T1000 (cell line): ENCODE data around the gene DOCK4.

Experiments used
- DNase-seq: peaks from one replicate; lab custom pipeline; 2025; ENCODE audit warnings: mixed read lengths; lab: John Stamatoyannopoulos, UW

Gene DOCK4

DNA sequence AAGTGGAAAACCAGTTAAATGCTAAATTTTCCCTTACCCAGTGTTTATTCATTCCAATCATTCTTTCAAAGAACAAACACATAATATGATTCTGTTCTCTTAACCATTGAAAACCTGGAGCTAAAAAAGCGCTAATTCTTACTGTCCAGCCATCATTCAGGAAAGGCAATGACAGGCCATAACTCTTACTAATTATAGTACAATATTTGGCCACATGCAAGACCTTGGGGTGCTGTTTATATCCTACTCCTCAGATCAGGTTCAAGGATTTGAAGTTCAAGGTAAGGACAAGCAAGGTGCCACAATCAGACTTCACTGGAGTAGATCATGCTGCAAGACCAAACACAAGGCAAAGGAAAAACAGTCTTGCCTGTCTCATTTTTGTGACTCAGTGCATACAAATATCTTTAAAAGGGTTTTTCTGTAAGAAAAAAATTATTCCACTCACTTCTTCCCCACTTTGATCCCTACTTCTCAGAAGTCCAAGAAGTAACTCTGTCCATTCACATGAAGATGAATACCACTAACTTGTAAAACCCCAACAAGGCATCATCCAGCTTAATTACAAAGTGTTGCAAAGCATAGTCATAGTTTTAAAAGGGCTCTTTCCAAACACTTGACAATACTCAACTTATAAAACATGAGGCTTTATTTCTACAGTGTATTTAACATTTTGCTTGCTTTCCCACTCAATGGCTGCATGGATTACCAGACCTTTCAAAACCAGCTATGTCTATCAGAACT lies 153.0 kb downstream of the DOCK4 start:
- DNase-seq = no peak

- no peak for DNase-seq
Observed at GRCh38 chr7:112052498-112052897, 153.7 kb downstream of the DOCK4 start.

DNA sequence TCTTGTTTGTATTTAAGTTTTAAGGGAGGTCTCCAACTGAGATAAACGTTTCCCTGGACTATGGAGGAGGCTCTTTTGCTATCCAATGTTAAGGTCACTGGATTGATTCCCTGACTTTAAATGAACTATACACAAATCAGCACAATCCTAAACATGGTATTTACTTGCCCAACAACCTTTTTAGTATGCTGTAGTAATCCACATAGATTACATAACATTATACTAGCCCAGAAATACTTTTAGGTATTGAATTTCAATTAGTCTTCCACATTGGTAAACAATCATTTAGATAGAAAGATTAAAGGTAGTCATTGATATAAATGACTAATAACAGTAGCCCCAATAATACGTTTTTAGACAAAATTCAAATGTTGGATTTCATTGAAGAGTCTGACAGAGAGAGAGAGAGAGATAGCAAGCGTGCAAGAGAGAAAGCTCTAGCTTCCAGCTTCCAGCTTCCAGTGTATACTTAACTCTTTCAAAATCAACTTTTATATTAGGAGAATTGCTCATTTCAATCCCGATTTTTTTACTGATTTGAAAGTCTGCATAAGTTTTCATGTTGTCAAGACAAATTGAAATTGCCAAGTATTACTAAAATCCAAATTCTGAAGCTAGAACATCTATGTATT lies 155.8 kb downstream of the DOCK4 start:
- DNase-seq = no peak

- no peak for DNase-seq
Observed at GRCh38 chr7:112049555-112050249, 156.5 kb downstream of the DOCK4 start.

DNA sequence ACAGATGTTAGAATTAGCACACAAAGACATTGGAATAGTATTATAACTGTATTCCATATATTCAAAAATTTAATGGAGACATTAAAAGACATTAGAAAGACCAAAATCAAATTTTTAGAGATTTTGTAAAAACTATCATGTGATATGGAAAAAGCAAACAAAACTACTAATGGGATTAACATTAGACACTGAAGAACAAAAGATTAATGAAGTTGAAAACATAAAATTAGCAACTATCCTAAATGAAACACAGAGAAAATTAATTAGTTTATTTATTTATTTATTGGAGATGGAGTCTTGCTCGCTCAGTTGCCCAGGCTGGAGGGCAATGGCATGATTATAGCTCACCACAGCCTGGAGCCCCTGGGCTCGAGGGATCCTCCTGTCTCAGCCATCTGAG lies 158.8 kb downstream of the DOCK4 start:
- no peak for DNase-seq

DNA sequence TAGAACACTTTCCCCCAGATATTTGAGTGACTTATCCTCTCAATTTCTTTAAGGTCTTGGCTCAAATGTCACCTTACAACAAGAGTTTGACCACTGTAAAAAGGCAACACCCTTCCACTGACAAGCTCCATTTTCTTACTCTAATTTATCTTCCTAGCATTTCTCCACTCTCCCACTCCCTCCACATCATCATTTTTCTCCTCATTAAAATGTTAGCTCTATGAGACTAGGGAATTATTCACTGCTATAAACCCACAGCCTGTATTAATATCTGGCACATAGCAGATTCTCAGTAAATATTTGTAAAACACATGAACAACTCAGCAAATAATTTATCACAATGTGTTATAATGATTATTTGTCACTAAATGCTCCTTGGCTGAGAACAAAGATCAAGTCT lies 161.0 kb downstream of the DOCK4 start:
- DNase-seq = no peak

- no peak for DNase-seq
Observed at GRCh38 chr7:112042631-112043030, 163.6 kb downstream of the DOCK4 start.

DNA sequence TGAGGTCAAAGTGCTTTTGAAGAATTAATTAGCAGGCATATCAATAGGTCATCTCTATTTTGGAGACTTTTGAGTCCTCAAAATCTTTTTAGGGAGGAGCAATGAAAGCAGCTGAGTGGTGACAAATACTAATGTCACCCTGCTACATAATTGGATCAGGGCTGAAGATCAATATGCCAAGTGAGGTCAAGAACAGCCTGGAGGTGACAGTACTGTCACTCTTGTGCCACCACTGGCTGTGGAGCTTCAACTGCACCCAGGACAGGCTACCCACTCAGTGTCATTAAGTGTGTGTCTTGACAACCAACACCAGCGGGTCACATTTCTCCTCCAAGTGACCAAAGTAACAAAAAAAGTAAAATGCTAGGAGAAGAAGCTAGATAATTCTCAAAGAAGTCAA lies 167.8 kb downstream of the DOCK4 start:
- DNase-seq = no peak

GRCh38 chr7:112036071-112036470 lies 170.1 kb downstream of the DOCK4 start:
- no peak for DNase-seq

DNA sequence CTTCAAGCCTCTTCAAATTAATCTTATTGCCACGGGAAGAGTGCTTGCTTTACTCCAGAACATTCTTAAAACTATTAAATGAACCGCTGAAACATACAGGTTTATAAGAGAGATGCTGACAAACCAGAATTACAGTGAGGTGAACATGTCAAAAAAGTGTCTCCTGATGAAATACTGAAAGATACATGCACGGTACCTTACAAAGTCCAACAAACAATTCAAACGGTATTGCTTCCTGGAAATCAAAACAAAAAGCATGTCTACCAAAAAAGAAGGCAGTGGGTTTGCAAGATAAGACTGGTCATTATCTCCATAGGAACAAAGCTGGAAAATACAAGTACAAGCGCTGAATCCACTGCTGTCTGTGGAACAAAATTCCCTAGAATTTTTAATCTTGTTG lies 174.5 kb downstream of the DOCK4 start:
- no peak for DNase-seq

DNA sequence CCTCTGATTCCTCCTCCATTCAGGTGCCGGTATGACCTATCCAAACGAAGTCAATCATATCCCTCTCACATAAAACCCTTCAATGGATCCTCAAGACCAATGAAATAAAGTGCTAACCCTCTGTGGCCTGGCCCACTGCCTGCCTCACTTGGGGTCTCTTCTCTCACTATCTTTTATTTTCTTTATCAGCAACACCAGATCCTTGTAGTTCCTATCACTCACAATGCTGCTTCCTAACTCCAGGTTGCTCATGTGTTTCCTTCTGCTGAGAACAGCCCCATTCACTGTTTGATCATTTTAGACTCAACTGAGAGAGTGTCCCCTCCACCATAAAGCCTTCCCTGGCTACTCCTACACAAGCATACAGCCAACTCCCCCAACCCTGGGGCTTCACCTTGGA lies 180.6 kb downstream of the DOCK4 start:
- DNase-seq = no peak

GRCh38 chr7:112023786-112024185 lies 182.4 kb downstream of the DOCK4 start:
- no peak for DNase-seq

DNA sequence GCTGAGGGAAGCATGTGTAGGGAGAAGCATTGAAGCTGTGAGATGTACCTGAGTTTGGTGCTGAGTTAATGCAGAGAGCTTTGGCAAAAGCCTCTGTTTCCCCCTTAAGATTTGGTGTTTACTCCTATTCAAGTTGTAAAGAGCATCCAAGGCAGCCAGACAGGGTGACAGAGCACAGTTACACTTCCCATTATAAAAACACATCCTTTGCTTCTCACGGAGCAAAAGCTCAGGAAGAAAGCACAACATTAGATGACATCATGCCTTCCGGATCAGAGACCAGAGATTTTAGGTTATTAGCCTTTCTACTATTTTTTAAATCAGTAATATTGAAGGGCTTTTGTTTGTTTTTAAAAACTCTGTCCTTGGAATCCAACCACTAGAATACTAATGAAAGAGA lies 182.9 kb downstream of the DOCK4 start:
- DNase-seq = no peak

DNA sequence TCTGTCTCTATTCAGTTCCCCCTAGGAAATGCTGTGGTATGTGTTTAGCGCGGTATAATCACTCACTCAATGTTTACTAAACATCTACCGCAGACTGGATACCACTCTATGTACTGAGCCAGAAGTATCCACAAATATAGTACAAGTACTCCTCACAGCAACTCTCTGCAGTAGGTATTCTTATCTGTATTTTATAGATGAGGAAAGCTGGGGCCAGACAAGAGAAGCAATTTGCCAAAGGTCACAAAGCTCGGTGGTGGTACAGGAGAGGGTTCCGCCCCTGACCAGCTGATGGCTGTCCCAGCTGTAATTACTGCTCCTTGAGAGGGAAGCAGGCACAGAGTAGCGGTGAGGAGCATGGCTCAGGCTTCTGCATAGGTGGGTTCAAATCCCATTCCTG lies 184.1 kb downstream of the DOCK4 start:
- no peak for DNase-seq

DNA sequence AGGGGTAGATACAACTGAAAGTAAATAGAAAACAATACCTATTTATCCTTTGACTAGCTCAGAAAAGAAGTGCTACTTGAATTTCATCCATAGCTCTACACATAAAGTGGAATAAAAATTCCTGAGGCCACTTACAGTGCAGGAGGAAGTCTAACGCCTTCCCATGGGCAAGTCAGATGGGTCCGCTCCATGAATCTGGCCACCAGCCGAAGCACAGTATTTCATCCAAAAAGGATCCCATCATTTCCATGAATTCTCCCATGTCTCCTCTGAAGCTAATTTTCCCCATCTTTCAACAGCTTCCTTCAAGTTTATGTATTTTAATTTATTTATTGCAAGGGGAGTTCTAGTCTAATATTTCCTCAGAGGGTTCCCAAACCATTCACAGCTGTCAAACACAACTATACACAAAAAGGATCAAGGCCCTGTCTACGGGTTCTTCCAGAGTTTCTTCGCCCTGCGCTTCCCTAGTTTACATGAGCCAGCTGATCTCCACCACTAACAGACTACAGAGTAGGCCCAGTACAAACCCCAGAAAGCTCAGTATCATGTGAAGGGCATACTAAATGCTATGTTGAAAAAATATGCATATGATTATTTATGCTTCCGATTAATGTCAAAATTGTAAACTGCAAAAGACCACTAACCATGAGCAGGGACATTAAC lies 184.7 kb downstream of the DOCK4 start:
- no peak for DNase-seq

GRCh38 chr7:112020800-112021199 lies 185.4 kb downstream of the DOCK4 start:
- DNase-seq = no peak

DNA sequence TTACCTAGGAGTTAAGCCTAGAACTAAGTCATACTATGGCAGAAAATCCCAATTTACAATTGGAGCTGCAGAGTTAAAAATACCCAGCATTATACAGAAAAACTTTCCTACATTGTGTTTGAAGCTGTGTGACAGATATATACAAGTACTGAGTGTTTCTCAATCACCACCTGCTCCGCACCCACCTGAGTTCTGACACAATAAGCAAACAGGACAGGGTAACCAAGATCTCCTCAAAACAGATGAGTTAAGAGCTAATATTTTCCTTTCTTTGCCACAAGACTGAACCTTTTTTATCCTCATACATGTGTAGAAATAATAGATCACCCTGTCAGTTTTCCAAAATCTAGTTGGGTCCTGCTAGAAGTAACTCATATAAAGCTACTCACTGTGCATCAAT lies 186.3 kb downstream of the DOCK4 start:
- no peak for DNase-seq

DNA sequence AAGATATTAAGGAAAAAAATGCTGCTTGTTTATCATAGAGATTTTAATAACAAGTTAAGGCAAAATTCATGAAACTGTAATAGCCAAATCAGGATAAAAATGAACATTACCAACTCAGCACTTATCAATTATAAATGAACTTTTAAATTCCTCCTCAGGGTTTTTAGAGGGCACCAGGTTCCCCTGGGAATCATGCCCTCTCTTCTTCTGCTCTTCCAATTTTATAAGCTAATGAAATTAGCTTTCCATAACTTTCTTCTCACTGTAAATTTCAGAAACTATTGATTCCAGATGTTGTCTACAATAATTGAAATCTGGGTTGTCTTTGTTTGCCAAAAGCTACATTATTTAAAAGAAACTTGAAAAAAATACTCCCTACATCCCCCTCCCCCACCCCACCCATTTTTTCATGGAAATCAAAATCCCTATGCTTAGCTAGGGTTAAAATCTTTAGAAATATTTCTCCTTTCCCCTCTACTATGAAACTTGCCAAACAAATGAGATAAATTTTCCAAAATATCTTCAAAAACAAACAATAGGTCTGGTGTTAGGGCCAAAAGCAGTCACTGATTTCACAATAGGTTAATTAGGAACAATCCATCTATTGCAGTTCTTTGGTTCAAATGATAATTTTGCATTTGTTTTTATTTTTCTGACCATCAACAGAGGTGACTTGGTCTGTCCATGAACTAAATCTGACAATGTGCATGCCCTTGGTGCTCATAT lies 187.7 kb downstream of the DOCK4 start:
- no peak for DNase-seq

DNA sequence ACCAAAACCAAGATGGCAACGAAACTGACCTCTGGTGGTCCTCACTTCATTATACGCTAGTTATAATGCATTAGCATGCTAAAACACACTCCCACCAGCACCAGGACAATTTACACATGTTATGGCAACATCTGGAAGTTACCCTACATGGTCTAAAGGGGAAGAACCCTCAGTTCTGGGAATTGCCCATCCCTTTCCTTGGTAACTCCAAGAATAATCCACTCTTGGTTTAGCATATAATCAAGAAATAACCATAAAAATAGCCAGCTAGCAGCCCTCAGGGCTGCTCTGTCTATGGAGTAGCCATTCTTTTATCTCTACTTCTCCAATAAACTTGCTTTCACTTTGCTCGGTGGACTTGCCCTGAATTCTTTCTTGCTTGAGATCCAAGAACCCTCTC lies 191.1 kb downstream of the DOCK4 start:
- DNase-seq = no peak

- DNase-seq = no peak
Observed at GRCh38 chr7:112014347-112014746, 191.9 kb downstream of the DOCK4 start.

GRCh38 chr7:112013274-112013673 lies 192.9 kb downstream of the DOCK4 start:
- DNase-seq = no peak

DNA sequence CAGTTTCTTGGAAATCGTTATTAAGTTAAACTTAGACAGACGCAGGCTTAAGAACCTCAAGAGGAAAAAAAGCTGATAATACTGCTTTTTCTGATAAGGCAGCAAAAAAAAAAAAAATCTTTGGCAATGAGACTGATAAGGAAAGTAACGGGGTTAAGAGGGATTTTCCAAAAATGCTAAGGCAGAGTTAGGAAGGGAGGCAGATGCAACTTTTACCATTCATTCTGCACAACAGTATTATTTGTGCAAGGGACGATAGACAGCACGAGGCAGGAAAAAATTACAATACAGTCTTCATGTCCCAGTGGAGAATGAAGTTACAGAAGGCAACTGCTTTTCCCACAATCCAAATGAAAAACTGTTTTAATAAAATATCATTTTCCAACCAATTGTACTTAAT lies 194.0 kb downstream of the DOCK4 start:
- no peak for DNase-seq
